NB4 (cell line): ENCODE results near the gene RNASEH2C.

Source experiments
- POLR2A ChIP-seq: IDR thresholded peaks from 2 replicates; pipeline ENCODE4 v1.6.1; 2011; ENCODE audit warnings: mild to moderate bottlenecking; ENCODE audit not compliant: insufficient read length; ENCODE audit errors: extremely low read depth
- TF ChIP-seq, protein P1 (sequence below): IDR thresholded peaks from one replicate; pipeline ENCODE4 v1.5.1; 2012; ENCODE audit warnings: low read depth, low read length

DNA sequence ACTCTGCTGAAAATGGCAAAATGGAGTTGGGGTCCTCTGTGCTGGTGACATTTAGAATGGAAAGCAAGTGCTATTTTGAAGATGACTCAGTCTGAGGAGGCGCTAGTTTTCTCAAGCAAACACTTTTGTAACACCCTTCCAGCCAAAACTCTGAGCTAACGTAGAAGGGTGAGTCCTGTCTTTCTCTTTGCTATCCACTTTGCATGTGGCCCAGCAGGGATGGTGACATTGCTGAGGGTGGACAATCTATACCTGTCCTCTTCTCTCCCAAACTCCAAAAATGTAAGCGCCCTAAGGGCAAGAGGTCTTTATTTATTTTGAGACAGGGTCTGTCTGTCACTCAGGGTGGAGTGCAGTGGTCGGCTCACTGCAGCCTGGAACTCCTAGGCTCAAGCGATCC, 12.1 kb downstream of the RNASEH2C start:
- TF ChIP-seq POLR2A: no peak
- TF ChIP-seq, protein P1, sequence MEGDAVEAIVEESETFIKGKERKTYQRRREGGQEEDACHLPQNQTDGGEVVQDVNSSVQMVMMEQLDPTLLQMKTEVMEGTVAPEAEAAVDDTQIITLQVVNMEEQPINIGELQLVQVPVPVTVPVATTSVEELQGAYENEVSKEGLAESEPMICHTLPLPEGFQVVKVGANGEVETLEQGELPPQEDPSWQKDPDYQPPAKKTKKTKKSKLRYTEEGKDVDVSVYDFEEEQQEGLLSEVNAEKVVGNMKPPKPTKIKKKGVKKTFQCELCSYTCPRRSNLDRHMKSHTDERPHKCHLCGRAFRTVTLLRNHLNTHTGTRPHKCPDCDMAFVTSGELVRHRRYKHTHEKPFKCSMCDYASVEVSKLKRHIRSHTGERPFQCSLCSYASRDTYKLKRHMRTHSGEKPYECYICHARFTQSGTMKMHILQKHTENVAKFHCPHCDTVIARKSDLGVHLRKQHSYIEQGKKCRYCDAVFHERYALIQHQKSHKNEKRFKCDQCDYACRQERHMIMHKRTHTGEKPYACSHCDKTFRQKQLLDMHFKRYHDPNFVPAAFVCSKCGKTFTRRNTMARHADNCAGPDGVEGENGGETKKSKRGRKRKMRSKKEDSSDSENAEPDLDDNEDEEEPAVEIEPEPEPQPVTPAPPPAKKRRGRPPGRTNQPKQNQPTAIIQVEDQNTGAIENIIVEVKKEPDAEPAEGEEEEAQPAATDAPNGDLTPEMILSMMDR: no peak
